ENCODE data around the gene MMRN2. TPM values are rescaled to one million over a fixed set of nuclear protein-coding genes. Genes with fewer than 3 reads are reported as not detected.
A peak's percentile ranks its signal among the peaks of the same experiment; 100 is the strongest.
"Not testable (repeated sequence)": the region's sequence is repeated elsewhere in the genome, so short reads cannot be mapped to it uniquely, and the experiment has no call there.

The MMRN2 gene
- total RNA-seq (2014; rRNA removed; shearing (Covaris generic)) = 0.12 and 1.8 TPM in 2 replicates

DNA sequence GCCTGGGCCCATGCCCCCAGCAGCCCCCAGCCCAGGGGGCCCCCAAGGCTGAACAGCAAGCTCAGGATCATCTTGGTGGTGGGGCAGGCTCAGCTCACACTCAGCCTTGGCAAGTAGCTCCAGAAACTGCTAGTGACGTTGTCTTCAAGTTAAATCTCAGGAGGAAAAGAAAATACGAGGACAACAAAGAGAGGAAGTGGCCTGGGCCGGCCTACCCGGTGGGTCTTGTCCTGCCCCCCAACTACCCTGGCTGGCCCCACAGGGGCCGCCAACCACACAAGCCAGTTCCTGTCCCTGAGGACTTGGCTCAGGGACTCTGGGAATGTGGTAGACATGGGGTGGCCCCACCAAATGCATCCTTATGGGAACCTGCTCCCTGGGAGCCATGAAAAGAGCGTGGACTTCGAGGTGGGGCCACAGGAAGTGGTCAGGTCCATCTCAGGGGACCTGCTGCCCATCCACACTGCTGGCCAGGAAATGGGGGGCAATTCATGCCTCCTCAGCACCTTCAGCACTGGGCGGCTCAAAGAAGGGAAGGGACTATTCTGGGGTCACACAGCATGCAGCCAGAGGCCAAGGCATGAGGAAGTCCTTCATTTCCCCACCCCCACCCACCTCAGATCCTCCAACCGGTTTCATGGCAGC lies at the start of gene MMRN2:
MMRN2 (minus strand) TSS at position 145 of the 645 bp plus-strand sequence; CDS start at position 71, 74 bp downstream.
- no peak for DNase-seq (ENCODE audit: low spot score)

DNA sequence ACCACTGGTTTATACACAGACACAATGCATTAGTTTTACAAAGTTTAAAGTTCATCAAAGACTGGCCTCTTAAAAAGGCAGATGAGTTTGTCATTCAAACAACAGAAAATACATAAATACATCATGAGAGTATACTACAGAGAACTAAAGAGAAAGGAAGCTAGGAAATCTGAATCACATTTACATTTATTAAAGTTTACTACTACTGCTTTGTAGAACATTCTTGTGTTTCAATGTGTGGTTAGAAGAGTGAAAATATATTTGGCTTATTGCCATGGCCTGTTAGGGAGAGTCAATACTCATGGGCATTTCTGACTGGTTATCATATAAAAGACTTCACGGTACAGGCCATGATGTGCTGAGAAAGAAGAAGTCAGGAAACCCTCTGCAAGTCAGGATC lies 49.7 kb upstream of the MMRN2 start:
- DNase-seq (ENCODE audit: low spot score) = not testable (repeated sequence)

DNA sequence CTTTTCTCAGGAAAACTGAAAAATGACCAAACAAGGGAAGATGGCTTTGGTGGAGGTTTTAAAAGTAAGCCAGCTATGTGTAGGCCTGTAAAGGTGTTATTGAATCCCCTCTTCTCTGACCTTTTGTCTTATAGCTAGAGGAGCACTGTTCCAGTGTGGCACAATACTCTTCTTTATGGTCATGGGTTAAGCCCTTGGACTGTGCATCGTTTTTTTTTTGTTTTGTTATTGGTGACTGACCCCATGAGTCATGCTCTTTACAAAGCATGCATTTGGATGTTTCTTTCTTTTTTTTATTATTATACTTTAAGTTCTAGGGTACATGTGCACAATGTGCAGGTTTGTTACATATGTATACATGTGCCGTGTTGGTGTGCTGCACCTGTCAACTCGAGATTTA lies 43.1 kb upstream of the MMRN2 start:
- no peak for DNase-seq (ENCODE audit: low spot score)

GRCh38 chr10:86999802-87000403 lies 42.5 kb upstream of the MMRN2 start:
- not testable (repeated sequence) for DNase-seq (ENCODE audit: low spot score)

GRCh38 chr10:86992929-86993328 lies 35.5 kb upstream of the MMRN2 start:
- DNase-seq (ENCODE audit: low spot score) = no peak

GRCh38 chr10:86992456-86992855 lies 35.0 kb upstream of the MMRN2 start:
- DNase-seq (ENCODE audit: low spot score) = no peak

DNA sequence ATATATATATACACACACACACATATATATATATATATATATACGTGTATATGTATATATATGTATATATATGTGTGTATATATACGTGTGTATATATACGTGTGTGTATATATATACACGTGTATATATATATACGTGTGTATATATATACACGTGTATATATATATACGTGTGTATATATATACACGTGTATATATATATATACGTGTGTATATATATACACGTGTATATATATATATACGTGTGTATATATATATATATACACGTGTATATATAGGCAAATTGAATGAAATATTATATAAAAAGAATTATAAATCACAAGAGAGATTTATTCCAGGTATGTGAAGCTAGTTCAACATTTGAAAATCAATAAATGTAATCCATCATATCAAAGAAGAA lies 33.9 kb upstream of the MMRN2 start:
- not testable (repeated sequence) for DNase-seq (ENCODE audit: low spot score)

DNA sequence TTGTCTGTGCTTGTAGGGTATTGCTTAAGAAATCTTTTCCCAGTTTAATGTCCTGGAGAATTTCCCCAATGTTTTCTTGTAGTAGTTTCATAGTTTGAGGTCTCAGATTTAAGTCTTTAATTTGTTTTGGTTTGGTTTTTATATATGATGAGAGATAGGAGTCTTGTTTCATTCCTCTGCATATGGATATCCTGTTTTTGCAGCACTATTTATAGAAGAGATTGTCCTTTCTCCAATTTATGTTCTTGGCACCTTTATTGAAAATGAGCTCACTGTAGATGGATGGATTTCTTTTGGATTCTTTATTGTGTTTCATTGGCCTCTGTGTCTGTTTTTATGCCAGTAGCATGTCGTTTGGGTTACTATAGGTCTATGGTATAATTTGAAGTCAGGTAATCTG lies 31.1 kb upstream of the MMRN2 start:
- no peak for DNase-seq (ENCODE audit: low spot score)

- not testable (repeated sequence) for DNase-seq (ENCODE audit: low spot score)
Measured at GRCh38 chr10:86984498-86984897, 27.1 kb upstream of the MMRN2 start.

DNA sequence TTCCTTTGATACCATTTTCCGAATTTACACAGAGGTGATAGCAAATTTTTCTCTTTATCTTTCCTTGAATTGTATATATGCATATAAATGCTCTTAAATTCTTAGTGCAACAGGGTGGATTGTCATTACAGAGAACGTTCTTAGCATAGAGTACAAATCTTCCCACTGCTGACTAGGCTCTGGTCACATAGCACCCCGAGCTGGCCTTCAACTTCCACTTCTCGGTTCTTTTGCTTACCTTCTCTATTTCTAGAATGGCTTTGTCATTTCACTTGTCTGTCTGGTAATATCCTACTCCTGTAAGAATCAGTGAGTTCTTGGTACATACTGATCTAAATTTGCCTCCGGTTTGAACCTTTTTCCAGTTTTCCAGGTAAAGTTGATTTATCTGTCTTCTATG lies 24.3 kb upstream of the MMRN2 start:
- DNase-seq (ENCODE audit: low spot score) = no peak

- DNase-seq (ENCODE audit: low spot score) = not testable (repeated sequence)
Measured at GRCh38 chr10:86981020-86981419, 23.6 kb upstream of the MMRN2 start.

DNA sequence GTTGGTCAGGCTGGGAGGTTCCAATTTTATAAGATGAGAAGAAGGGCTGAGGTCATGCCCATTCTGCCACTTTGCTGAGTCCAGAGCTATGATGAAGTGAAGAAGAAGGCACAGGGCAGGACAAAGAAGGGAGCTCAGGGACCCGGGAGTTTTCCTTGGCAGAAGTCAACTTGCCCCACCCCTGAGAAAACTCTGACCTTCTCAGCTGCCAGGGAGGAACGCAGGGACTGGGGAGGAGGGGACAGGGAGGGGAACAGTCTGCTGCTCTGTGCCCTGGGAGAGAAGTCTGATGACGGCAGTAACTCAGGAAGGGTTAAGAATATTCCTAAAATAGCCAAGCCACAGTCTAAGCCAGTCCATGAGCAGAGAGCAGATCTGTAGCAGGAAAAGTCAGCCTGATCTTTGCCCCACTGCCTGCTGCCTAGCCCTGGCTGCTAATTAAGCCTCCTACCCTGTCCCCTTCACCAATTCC lies 22.6 kb upstream of the MMRN2 start:
- no peak for DNase-seq (ENCODE audit: low spot score)

DNA sequence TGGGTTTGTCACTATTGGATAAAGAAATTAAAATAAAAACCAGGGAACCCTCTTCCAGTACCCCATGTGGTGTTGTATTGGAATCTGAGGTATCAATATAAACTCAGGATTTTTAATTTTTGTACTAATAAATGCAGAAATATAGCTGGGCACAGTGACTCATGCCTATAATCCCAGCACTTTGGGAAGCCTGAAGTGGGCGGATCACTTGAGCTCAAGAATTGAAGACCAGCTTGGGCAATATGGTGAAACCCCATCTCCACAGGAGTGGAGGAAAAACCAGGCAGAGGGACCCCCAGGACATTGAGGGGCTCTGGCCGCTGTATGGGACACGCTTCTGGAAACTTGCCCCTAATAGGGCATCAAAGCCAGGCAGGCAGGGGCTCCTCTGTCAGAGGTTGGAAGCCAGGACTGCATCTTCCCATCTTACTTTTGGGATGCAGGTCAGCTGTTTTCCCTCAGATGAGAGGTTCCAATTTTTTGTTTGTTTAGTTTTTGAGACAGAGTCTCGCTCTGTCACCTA lies 21.9 kb upstream of the MMRN2 start:
- no peak for DNase-seq (ENCODE audit: low spot score)

DNA sequence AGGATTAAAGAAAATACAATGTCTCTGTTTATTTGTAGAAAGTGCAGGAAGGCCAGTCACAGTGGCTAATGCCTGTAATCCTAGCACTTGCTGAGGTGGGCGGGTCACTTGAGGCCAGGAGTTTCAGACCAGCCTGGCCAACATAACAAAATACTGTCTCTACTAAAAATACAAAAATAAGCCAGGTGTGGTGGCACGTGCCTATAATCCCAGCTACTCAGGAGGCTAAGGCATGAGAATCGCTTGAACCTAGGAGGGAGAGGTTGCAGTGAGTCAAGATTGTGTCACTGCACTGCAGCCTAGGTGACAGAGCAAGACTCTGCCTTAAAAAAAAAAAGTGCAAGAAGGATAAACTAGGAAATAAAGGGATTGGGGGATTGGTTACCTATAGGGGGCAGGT lies 21.0 kb upstream of the MMRN2 start:
- DNase-seq (ENCODE audit: low spot score) = not testable (repeated sequence)

GRCh38 chr10:86976362-86977056 lies 19.1 kb upstream of the MMRN2 start:
- DNase-seq (ENCODE audit: low spot score) = no peak

DNA sequence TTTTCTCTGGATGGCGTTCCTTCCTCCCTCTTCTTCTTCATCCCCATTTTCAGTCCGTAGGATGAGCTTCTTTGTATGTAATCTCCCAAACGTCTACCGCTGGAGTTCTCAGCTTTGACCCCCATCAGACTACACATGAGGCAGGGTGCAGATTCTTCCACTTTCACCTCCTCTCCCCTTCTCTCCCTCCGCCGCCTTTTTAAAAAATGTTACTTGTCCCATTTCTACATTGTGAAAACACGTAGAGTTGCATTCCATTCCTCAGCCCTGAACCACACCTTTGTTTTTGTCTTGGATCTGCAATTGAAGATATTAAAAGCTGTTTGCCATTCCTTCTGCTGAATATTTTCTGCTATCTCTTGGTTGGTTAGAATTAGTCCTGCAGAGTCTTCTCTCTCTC lies 17.1 kb upstream of the MMRN2 start:
- no peak for DNase-seq (ENCODE audit: low spot score)

DNA sequence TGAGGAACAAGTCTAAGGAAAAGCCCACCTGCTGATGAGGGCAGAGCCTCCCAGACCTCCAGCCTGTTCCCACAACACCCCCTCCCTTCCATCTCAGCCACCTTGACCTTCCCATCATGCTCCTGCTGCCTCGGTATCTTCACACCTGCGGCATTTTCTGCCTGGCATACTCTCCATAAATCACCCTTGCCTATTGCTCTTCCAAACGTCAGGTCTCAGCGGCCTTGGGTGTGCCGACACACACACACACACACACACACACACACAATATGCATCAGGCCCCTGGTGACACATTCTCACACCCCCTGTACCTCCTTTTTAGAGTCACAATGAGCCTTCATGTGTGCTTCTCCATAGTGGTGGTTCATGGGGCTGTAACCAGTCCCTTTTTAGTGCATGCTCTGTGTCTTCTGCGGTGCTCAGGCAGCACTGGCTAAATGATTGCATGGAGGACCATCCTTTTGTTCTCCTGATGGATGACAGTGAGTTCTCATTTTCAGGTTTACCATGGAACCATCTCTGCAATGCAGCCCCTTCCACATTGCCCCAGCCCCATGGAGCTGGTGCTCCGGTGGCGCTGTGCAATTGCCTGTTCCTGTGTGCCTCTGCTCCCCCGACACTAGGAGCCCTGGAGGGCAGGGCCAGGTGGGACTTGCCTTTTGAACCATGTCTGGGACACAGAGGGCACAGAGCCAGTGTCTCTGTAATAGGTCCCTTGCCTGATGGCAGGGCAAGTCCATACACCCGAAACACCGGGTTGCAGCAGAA lies 15.4 kb upstream of the MMRN2 start:
- DNase-seq (ENCODE audit: low spot score) = no peak

DNA sequence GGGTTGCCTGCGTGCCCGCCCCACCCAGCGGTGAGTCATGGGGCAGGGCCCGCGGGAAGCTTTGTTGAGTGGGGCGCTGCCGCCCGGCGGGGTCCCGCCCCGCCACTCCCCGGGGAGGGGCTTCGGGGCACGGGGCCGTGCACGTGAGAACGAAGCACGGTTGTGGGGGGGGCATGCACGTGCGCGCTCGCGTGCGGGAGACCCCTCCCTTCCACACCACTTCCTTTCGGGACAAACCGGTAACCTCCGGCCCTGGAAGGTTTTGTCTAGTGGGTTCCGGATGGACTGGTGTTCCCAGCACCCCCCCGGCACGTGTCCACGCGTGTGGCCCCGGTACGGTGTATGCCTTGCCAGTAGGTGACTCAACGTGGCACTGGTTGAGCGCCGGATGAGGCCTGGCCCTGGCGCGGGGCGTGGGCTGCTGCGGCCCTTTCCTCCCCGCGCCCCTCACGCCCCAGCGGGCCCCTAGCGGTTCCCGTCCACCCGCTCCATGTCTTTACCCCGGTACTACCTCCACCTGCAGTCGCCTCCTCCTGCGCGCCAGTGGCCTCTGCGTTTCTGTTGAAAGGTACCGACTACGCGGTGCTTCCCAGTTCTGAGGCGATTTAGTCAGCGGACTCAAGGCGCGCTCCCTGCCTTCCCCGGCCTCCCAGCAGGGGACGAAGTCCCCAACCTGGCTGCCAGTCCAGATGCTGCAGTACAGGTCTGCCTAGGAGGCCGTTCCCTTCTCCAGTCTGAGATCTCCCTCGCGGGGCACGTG lies 14.0 kb upstream of the MMRN2 start:
- peak; percentile 84 for DNase-seq (ENCODE audit: low spot score)

DNA sequence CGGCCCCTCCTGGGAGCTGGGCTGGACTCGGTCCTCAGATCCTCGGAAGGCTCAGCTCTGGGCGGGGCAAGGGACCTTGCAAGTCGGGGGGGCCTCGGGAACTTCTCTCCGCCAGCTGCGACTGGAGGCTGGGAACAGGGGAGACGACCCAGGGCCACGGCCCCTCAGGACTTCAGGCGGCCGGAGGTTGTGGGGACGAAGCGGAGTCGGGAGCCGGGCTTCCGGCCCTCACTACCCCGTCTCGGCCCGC lies 13.5 kb upstream of the MMRN2 start:
- no peak for DNase-seq (ENCODE audit: low spot score)

- DNase-seq (ENCODE audit: low spot score) = peak; percentile 65
Measured at GRCh38 chr10:86970162-86970981, 13.0 kb upstream of the MMRN2 start.

All from H4 (cell line).